HG03521 (cell line): ENCODE data around the gene ACTN1.
"Not testable (repeated sequence)": the region's sequence is repeated elsewhere in the genome, so short reads cannot be mapped to it uniquely, and the experiment has no call there.

Source experiments
- ATAC-seq: cut with Tn5 transposase; IDR thresholded peaks from one replicate; pipeline ENCODE4 v1.9.1; 2021; ENCODE audit warnings: mild to moderate bottlenecking, moderate library complexity; ENCODE audit not compliant: unreplicated experiment

Gene ACTN1

DNA sequence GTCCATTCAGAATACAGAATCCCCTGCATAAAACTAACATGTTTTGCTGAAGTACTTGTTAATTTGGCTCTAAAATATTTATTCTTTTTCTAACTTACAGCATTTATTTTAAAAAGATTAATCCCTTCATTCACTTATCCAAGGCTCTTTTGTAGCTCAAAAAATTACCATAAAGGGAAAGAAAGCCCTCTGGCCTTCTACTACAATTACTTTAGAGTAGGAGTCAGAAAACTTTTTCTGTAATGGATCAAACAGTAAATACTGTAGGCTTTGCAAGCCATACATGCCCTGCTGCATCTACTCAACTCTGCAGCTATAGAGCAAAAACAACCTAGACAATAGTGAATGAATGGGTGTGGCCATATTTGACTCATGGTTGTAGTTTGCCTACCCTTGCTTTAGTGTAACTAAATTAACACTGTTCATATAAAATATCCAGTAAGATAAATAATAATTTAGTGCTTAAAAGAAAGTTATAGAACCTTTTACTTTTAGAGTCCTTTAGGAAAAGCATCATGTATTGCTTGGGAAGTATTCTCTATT lies 112.0 kb downstream of the ACTN1 start:
- ATAC-seq: no peak

DNA sequence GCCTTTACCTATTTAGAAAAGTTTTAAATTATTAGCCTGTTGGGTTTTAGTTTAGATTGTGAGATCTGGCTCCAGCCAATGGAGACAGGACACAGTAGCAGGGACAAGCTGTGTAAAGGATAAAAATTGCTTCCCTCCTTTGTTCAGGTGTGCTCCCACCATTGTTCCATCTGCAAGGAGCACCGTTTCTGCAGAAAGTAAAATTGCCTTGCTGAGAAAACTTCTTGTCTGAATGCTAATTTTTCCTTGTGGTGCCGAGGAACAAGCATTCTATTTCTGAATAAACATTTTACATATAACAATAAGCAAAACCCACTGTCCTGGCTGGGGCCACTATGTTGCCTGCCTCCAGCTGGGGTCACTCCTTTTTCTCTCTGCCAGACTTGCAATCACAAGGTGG lies 113.6 kb downstream of the ACTN1 start:
- no peak for ATAC-seq

DNA sequence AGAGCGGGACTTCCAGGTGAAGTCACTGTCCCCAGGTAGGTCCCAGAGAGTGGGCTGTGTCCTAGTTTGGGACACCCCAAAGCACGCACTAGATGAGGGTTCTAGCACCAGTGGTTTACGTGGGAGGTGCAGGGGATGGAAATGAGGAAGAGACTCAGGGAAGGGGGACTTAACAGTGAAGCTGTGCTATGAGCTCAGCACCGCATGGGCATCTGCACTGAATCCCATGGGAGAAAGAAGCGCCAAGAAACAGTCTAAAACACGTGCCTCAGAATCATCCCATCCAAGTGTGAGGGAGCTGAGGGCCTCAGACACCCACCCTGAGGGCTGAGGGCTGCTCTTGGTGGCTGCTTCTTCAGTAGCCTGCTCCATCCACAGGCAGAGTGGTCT lies 114.7 kb downstream of the ACTN1 start:
- no peak for ATAC-seq

DNA sequence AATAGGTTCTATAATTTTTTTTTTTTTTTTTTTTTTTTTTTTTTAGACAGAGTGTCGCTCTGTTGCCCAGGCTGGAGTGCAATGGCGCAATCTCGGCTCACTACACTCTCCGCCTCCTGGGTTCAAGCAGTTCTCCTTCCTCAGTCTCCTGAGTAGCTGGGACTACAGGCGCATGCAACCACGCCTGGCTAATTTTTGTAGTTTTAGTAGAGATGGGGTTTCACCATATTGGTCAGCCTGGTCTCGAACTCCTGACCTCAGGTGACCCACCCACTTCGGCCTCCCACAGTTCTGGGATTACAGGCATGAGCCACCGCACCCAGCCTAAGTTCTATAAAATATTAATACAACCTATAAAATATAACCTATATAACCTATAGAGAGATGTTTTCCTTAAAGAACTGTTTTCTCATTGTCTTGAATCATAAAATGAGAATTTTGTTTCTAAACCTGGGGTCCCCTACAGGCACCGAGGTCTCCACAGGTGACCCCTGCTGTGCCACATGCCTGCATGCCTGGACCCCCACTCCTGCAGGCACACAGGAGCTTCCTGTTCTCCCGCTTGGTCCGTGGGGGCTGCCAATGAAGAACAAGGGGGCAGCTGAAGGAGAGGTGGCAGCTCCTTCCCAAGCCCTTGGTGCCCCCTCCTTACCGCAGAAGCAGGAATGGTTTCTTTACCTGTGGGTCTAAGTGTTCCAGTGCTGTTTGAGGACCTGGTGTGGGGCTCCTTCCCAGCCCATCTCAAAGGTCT lies 115.3 kb downstream of the ACTN1 start:
- ATAC-seq: no peak

DNA sequence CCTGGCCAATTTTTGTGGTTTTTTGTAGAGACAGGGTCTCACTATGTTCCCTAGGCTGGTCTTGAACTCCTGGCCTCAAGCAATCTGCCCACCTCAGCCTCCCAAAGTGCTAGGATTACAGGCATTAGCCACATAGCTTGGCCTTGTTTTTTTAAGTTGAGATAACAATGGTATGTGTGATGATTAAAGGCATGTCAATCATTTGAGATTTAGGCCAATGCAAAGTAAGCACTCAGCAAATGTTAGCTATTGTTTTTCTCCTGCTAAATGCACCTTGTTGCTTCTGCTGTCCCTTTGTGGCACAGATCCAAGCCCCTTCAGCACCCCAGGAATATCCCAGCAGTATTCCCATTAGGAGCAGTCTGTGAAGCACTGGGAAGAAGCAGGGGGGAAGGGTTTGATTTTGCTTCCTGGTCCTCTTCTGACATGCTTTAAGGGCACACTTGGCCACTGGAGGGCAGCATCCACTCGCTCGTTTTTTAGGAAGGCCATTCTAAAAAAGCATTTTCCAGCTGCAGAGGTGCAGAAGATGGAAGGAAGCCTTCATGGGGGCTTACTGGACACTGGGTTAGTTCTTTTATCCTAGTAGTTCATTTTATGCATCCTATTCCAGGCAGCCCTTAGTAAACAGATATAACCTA lies 116.0 kb downstream of the ACTN1 start:
- no peak for ATAC-seq

DNA sequence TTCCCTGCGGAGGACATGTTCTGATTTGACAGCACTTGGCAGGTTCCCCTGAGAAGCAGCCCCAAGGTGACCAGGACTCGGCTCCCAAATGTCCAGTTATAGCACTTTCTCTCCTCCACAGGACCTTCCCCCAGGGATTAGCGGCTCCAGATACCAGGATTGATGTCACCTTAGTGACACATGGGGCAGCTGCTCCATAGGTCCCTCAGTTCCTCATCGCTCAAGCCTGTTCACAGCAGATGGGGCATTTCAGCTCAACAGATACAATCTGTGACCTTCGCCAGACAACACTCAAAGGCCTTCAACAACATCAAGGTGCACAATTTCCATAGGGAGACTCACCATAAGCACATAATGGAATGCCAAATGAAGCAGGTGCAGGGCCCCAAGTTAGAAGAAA lies 118.3 kb downstream of the ACTN1 start:
- no peak for ATAC-seq

DNA sequence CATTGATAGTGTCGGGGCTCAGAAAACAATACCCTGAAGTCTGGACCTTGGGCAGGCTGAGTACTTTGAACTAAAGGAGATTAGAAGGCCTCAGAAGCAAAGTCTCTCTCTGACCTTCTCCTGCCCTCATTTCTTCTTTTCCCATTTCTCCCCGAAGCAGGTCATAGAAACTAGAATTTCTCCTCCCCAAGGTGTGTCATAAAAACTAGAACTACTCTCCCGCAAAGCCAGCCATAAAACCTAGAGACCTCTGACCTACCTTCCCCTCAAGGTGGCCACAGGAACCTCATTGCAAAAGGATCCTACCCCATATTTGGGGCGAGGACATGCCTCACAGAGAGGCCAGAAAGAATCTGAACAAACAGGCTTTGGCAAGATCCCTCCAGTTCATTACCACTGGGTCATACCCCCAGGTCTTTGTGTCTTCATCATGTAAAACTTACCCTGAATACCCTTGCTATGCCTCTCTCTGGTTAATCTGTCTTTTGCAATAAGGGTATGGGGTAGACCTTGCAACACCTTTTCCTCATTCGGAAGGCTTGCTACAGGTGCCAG lies 121.5 kb downstream of the ACTN1 start:
- ATAC-seq: no peak

DNA sequence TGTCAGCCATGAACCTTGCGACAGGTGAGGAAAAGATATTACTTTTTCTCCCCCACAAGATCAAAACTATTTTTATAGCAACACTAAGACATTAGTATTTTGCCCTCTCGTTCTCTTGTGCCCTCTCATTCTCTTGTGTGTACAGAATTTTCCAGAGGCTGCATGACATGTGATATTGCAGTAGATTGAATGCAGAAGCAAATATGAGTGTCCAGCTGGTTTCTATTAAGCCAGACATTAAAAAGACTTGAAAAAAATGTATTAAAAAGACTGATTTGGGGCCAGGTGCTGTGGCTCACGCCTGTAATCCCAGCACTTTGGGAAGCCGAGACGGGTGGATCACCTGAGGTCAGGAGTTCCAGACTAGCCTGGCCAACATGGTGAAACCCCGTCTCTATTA lies 122.5 kb downstream of the ACTN1 start:
- no peak for ATAC-seq

DNA sequence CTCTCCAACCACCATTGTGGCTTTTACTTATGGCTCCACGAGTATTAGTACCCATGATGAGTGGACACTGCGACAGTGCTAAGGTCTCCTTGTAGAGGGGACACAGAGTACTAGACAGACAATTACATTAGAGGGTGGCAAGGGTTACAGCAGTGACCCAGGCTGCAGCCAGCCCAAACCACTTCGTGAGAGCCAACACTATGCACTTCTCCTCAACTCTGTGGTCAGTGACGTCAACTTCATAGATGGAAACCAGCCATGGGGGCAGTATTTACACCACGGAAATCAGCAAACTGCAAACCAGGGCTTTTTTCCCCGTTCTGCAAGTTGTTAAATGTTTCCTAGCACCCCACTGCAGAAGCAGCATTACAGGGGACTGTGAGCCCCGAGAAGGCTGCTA lies 124.7 kb downstream of the ACTN1 start:
- ATAC-seq: no peak

DNA sequence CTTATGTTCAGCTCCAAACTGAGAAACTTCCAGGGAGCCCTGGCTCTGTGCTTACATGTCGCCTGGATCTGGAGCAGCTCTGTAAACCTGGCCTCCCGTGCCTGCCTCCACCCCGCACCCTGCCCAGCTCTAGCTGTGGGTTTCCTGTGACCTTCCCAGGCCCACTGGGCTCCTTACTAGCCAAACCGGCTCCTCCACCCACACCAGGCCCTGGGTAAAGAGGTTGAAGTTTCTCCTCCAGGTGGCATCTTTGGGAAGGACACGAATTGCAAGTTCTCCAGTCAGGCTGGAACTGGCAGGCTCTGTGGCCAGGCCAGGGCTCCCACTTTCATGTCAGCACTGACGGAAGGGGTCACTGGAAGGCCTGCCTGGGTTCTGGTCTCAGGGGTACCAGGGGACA lies 125.4 kb downstream of the ACTN1 start:
- ATAC-seq: no peak

DNA sequence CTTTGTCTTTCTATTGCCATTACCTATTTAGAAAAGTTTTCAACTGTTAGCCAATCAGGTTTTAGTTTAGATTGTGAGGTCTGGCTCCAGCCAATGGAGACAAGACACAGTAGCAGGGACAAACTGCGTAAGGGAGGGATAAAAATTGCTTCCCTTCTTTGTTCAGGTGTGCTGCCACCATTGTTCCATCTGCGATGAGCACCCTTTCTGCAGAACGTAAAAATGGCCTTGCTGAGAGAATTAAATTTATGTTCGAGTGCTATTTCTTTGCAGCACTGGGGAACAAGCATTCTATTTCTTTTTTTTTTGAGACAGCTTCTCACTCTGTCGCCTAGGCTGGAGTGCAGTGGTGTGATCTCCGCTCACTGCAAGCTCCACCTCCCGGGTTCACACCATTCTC lies 126.6 kb downstream of the ACTN1 start:
- ATAC-seq: not testable (repeated sequence)

DNA sequence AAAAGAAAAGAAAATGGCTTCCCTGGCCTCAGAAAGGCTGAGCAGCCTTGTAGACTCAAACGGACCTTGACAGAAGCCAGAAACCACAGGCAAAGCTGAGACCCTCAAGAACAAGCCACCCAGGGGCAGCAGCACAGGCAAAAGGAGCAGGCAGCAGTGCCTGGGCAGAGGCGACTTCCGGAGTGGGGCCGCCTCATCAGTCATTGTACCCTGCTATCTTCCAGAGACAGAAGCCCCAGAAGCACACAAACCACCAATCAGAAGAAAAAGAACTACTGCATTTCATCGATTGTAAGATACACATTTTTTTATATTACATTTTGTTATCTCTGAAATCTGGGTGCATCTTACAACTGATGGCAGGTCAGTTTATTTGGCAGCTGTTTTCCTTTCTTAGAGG lies 128.0 kb downstream of the ACTN1 start:
- no peak for ATAC-seq

DNA sequence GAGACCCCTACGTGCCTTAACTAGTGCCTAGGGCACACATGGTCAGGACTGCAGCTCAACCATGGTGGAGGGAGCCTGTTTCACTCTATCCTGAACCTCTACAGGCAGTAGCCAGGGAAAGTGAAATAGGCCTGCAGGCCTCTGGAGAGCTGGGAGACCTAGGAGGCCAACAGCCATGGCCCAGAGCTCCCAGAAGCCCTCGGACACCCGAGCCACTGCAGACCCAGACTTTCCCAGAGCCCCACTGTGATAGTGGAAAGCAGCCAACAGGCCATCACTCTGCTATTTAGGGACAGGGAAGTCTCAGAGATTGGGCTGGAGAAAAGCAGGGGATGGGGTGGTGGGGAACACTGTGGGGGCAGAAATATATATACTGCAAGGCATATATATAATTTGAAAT lies 129.7 kb downstream of the ACTN1 start:
- ATAC-seq: no peak

DNA sequence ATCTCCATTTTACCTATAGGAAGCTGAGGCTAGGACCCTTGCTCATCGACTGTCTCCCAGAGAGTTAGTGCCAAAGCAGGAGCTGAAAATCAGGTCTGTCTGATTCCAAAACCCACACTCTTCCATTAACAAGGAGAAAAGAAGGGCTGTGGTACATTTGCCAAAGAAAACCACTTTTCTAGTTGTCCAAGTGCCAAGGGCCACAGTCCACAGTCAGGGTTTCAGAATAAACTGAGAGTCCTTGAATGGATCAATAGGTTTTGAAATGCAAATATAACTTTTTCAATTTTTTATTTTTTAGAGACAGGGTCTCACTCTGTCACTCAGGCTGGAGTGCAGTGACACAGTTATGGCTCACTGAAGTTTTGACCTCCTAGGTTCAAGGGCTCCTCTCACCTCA lies 130.8 kb downstream of the ACTN1 start:
- no peak for ATAC-seq

DNA sequence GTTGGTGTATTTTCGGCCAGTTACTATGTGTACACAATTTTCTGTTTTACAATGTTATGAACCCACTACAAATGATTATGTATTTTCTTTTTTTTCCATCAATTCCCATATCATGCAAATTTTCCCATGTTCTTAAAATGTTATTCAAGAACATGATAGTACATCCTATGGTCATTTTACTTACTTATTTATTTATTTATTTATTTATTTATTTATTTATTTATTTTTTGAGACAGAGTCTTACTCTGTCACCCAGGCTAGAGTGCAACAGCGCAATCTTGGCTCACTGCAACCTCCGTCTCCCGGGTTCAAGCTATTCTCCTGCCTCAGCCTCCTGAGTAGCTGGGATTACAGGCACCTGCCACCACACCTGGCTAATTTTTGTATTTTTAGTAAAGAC lies 131.5 kb downstream of the ACTN1 start:
- not testable (repeated sequence) for ATAC-seq

DNA sequence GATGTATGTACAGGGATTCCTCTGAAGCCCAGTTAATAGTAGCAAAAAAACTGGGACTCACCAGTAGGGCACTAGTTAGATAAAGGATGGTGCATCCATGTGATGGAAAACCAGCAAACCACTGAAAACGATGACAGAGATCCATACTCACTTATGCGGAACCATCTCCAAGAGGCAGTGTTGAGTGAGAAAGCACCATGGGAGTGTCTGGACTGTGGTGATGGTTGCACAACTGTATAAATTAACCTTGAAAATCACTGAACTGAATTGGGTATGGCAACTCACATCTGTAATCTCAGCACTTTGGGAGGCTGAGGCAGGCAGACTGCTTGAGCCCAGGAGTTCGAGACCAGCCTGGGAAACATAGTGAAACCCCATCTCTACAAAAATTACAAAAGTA lies 132.6 kb downstream of the ACTN1 start:
- no peak for ATAC-seq

DNA sequence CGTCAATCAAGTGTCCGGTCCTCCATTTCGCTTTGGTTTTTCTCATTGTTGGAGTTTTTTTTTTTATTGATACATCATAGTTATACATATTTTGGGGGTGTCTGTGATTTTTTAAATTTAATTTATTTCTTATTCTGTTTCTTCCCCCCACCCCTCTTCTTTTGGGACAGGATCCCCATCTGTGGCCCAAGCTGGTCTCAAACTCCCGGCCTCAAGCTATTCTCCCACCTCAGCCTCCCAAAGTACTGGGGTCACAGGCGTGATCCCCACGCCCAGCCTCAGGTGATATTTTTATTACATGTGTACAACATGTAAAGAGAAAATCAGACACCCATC lies 134.9 kb downstream of the ACTN1 start:
- no peak for ATAC-seq

DNA sequence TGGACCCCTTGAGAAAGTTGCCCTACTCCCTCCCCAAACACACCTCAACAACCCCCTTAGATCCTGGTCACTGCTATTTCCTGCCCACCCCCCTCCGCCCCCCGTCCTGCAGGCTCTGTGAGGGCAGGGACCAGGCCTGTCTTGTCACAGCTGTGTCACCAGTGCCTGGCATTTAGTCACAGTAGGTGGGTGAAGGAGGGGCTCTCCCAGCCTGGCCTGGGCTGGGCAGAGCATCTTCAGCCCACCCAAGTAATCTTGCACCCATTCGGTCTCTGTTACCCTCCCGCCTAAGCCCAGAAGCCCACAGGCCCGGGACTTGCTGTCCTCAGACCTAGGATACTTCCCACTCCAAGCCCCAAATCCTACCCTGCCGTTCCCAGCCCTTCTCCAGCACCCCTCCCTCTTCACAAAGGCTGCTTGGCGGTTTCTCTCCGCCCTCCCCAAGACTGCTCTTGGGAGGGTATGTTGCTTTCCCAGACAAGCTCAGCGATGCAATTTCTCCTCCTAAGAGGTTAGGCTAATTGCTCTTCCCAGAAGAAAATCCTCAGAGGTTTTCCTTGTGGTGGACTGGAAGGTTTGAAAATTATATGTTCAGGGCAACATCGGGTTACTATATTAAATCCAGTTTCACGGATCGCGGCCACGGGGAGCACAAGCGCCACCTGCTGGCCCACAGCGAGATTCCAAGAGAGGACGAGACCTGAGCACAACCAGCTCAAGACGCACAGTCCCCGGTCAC lies 135.5 kb downstream of the ACTN1 start:
- no peak for ATAC-seq

DNA sequence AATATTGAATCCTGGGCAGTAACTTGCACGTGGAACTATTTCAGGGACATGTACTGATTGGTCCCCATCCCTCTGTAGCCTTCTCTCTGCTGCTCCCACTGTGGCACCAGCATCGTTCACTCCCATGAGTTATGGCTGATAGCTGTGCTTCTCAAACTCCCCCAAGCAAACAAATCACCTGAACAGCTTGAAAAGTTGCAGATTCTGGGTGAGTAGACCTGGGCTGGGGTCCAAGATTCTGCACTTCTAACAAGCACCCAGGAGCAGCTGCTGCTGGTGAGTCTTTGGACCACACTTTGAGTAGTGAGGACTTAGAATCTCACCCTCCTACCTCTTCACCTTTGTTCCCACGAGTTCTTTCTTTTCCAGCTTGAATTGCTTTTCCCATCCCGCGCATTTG lies 136.8 kb downstream of the ACTN1 start:
- no peak for ATAC-seq

DNA sequence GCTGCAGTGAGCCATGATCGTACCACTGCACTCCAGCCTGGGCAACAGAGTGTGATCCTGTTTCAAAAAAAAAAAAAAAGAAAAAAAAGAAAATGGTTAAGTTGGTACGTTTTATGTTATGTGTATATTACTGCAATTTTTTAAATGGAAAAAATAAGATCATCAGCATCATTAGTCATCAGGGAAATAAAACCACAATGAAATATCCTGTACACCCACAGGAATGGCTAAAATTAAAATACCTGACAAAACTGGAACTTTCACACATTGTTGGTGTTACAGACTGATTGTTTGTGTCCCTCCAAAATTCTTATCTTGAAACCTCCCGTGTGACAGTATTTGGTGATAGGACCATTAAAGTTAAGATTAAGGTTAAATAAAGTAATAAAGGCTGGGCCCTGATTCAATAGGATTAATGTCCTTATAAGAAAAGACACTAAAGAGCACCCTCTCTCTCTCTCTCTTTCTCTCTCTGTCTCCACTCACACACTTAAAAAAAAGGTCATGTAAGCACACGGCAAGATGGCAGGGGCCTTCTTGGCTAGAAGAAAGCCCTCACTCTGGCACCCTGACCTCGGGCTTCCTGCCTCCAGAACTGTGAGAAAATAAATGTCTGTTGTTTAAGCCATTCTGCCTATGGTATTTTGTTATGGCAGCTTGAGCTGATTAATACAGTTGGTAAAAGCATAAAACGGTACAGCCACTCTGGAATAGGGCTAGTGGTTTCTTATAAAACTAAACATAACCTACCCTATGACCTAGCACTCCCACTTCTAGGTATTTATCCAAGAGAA lies 137.9 kb downstream of the ACTN1 start:
- no peak for ATAC-seq

DNA sequence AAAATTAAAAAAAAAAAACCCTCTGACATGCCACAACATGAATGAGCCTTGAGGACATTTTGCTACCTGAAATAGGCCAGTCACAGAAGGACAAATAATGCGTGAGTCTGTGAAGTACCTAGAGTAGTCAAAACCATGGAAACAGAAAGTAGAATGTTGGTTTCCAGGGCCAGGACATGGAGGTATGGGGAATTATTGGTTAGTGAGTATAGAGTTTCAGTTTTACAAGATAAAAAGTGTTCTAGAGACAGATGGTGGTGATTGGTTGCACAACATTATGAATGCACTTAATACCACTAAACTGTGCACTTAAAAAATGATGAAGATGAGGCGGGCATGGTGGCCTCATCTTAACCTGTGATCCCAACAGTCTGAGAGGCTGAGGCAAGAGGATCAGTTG lies 138.6 kb downstream of the ACTN1 start:
- ATAC-seq: no peak
